HG03039 (cell line): ENCODE measurements around the gene TRIM69.
"Not testable (repeated sequence)": the region's sequence is repeated elsewhere in the genome, so short reads cannot be mapped to it uniquely, and the experiment has no call there.

Source experiments
- ATAC-seq: cut with Tn5 transposase; IDR thresholded peaks from one replicate; pipeline ENCODE4 v1.9.1; 2021; ENCODE audit warnings: mild to moderate bottlenecking, moderate library complexity; ENCODE audit not compliant: unreplicated experiment

Gene TRIM69

GRCh38 chr15:44738340-44738984 is 2.1 kb downstream of the TRIM69 start:
- no peak for ATAC-seq

- ATAC-seq: not testable (repeated sequence)
Measured at GRCh38 chr15:44739222-44739847, 3.0 kb downstream of the TRIM69 start.

- not testable (repeated sequence) for ATAC-seq
Measured at GRCh38 chr15:44743454-44743853, 7.1 kb downstream of the TRIM69 start.

DNA sequence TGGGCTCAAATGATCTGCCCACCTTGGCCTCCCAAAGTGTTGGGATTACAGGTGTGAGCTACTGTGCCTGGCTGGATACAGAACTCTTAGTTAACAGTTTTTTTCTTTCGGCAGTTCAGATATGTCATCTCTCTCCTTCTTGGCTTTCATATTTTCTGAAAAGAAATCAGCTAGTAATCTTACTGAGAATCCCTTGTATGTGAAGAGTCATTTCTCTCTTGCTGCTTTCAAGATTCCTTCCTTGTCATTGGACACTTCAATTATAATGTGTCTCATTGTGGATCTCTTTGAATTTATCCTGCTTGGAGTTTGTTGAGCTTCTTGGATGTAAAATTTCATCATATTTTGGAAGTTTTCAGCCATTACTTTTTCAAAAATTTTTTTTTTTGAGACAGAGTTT is 17.0 kb downstream of the TRIM69 start:
- no peak for ATAC-seq

DNA sequence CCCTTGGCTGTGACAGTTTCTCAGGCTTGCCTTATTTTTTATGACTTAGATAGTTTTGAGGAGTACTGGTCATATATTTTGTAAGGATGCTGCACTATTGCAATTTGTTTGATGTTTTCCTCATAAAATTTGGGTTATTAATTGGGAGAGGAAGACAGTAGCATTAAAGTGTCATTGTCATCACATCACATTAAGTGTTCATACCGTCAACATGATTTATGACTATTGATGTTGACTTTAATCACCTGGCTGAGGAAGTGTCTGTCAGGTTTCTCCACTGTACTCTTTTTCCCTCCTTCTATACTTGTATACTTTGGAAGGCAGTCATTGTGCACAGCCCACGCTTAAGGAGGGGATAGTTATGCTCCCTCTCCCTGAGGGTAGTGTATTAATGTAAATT is 26.9 kb downstream of the TRIM69 start:
- ATAC-seq: no peak

GRCh38 chr15:44763848-44764247 is 27.5 kb downstream of the TRIM69 start:
- ATAC-seq: no peak

- ATAC-seq: no peak
Measured at GRCh38 chr15:44765036-44765435, 28.7 kb downstream of the TRIM69 start.

- no peak for ATAC-seq
Measured at GRCh38 chr15:44769521-44769920, 33.2 kb downstream of the TRIM69 start.

GRCh38 chr15:44770715-44771114 is 34.4 kb downstream of the TRIM69 start:
- not testable (repeated sequence) for ATAC-seq

DNA sequence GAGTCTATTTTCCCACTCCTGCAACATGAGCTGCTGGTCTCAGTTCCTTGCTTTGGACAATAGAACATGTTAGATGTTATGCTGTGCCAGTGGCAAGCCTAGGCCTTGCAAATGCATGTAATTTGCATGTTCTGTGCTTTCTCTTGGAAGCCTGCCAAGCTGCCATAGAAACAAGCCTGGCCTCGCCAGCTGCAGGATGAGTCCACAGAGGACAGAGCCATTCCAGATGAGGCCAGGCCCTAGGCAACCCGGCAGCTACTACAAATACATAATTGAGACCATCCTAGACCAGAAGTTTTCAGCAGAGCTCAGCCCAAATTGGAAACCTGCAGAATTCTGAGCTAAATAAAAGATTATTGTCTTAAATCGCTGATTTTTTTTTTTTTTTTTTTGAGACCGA is 39.6 kb downstream of the TRIM69 start:
- ATAC-seq: no peak

DNA sequence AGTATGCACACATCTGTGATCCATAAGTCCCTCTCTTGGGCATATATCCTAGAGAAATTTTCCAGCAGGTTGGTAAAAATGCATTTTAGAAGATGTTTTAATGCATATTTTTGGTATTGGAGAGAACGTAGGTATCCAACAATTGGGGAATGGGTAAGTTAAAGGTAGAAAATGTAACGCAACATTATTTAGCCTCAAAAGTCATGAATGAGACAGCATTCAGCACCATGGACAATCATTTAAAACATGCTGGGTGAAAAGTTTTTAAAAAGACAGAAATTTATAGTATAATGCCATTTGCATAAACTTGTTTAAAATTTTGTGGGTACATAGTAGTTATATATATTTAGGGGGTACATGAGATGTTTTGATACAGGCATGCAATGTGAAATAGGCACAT is 43.4 kb downstream of the TRIM69 start:
- ATAC-seq: no peak

DNA sequence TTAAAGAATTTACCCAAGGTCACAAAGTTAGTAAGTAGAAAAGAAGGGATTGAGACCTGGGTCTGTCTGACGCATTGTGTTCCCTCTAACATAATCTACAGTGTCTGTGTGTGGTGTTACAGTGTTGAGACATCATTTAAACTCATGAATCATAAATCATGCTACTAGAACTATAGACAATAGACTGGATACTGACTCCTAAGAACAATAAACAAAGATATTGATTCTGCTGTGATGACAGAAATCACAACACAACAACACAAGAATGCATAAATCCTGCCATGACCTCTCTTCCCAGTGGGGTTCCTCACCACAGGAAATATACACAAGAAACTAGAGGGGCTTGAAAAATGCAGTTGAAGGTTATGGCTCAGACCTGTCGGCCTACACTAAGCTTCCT is 44.3 kb downstream of the TRIM69 start:
- no peak for ATAC-seq

DNA sequence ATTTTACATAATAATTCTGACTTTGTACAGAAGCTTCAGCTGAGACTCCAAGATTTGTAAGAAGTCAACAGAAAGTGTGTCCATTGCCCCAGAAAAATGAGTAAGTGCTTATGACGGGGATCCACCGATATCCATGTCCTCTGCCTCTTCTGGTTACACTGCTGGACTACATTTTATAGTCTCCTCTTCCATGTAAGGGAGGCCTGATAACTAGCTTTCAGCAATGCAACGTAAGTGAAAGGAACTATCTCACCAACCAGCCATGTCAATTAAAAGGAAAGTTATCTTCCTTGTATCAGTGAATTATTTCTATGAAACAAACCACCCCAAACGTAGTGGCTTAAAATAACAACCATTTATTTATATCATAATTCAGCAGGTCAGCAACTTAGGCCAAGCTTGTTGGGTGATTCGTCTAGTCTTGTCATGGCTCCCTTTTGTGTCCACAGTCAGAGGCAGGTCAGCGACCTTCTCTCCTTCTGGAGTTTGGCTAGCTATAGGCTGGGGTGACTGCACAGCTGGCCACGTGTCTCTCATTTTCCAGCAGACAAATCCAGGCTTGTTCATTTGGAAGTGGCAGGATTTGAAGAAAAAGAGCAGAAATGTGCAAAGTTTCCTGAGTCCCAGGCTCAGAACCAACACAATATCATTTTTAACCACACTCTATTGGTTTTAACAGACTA is 44.9 kb downstream of the TRIM69 start:
- no peak for ATAC-seq

GRCh38 chr15:44782516-44782915 is 46.2 kb downstream of the TRIM69 start:
- no peak for ATAC-seq

DNA sequence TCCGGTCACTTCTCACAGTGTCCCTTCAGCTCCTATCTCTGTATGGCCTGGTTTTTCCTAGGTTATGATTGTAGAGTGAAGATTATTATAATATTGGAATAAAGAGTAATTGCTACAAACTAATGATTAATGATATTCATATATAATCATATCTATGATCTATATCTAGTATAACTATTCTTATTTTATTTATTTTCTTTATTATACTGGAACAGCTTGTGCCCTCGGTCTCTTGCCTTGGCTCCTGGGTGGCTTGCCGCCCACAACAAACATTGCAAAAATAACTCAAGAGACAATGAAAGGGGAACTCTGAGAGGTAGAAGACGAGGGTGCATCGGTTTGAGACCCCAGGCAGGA is 48.6 kb downstream of the TRIM69 start:
- not testable (repeated sequence) for ATAC-seq

DNA sequence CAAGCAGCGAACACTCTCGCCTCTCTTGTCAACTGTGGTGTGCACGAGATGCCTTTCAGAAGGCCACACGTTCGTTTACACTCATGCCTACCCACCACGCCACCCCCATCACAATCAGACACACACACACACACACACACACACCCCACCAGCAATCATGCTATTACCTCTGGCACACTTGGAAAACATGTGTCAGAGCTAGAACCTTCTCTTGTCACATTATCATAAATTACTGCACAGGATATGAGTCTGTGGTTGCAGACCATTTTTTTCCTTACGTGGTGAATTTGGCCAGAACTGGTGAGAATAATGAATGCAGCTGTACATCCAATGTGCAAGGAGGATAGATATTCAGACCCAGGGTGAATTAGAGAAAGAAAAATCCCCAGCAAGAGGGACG is 52.4 kb downstream of the TRIM69 start:
- ATAC-seq: no peak

DNA sequence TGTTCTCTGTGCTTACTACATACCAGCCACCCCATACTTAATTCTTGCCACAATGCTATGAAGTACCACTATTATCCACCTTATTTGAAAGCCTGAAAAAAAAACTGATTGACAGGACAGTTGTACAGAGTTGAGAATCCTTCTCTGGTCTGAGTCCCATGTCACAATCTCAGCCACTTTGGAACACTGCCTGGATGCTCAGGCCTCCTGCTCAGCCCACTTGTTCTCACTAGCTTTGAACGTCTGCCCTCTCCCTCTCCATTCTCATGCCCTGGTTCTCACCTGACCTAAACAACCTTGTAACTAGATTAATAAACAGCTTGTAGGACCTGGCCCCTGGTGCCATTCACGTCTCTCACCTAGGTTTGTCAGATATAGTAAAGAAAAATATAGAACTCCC is 53.9 kb downstream of the TRIM69 start:
- no peak for ATAC-seq

GRCh38 chr15:44790656-44791055 is 54.3 kb downstream of the TRIM69 start:
- ATAC-seq: no peak

DNA sequence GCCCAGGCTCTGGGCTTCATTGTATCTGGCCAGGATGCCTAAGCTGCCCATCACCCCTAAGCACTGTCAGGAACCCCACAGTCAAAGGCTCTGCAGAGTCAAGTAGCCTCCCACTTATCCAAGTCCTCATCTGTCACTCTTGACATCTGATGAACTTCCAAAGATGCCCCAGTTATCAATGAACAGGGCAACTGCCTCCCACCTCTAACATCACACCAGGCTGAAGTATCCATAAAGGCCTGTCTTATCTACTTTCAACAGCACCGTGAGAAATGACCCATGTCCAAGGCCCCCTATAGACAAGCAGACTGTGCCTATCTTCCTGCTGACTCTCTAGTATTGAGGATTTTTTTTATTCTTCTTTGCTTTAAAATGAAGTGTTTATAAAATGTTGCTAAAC is 56.4 kb downstream of the TRIM69 start:
- no peak for ATAC-seq

DNA sequence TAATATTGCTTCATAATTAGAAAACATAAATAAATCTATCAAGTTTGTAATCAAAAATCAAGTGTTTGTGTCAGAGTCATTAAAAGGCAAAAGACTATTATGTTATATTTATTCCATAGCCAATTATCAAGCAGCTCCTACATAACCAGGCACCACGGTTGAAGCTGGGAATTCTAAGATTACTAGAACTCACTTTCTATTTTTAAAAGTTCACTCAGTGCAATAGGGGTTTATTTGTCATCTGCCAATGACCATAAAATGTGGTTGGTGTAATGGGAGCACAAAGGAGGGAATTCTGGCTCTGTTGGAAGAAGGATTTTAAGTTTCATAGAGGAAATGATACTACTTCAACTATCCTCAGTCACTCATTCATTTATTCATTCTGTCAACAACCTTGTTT is 57.7 kb downstream of the TRIM69 start:
- ATAC-seq: no peak

DNA sequence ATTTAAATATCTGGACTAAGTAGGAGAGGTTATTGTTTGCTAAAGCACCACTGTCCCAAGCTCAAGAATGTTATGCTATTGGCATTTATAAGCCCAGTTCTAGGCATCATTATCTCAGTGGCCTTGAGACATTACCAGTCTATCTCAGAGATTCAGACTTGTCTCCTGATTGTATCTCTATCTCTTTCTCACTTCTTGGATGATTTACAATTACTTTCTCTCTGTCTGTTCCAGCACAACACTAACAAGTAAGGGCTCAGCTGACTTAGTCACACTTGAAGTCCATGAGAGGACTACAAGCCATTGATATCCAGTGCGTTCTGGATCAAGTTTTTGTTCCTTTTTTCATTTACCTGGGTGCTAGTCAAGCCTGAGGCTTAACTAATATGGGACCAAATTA is 60.2 kb downstream of the TRIM69 start:
- no peak for ATAC-seq

DNA sequence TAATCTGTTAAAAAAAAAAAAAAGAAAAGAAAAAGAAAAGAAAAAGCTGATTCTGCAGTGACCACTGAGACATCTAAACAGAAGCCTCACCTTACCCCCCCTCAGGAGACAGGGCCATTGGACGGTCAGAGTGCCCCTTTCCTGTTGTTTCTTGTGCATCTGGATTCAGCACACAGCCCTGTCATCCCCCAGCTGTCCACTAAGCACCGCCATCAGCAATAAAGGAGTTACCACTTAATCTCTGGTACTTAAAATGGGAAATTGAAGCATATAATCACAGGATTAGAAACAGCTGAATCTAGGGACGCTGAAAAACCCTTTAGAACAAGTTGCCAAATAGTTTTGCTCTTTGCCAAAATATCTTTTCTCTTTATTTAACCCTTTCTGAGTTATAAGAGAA is 62.5 kb downstream of the TRIM69 start:
- ATAC-seq: no peak
